PFSK-1 (cell line): ENCODE data around the gene PAF1.

Experiments
- FOXP2 ChIP-seq: optimal IDR thresholded peaks from 2 replicates; pipeline ENCODE3; 2011; ENCODE audit warnings: borderline replicate concordance, control low read depth, inconsistent platforms; ENCODE audit not compliant: insufficient read depth; ENCODE audit errors: extremely low read length, extremely low read depth
- POLR2AphosphoS5 ChIP-seq: IDR thresholded peaks from 2 replicates; pipeline ENCODE4 v1.6.1; 2012; ENCODE audit warnings: low read depth, mild to moderate bottlenecking, control low read depth, low read length, moderate library complexity
- SIN3A ChIP-seq: IDR thresholded peaks from 2 replicates; pipeline ENCODE4 v1.6.1; 2012; ENCODE audit warnings: mild to moderate bottlenecking, low read length, moderate library complexity, borderline replicate concordance; ENCODE audit not compliant: insufficient read depth
- TAF1 ChIP-seq: IDR thresholded peaks from 2 replicates; pipeline ENCODE4 v1.6.1; 2012; ENCODE audit warnings: low read length, control low read depth, borderline replicate concordance; ENCODE audit not compliant: insufficient read depth
- TF ChIP-seq, protein P1 (sequence below), 2 experiments: IDR thresholded peaks; 2 replicates each; pipeline versions ENCODE4 v1.6.1 to v1.8.0; 2011 to 2012; ENCODE audit warnings: low read depth in 2 of 2, low read length in 2 of 2, control low read depth in 1 of 2, inconsistent platforms in 1 of 2, mild to moderate bottlenecking in 1 of 2, moderate library complexity in 1 of 2; ENCODE audit not compliant: insufficient read depth in 1 of 2

DNA sequence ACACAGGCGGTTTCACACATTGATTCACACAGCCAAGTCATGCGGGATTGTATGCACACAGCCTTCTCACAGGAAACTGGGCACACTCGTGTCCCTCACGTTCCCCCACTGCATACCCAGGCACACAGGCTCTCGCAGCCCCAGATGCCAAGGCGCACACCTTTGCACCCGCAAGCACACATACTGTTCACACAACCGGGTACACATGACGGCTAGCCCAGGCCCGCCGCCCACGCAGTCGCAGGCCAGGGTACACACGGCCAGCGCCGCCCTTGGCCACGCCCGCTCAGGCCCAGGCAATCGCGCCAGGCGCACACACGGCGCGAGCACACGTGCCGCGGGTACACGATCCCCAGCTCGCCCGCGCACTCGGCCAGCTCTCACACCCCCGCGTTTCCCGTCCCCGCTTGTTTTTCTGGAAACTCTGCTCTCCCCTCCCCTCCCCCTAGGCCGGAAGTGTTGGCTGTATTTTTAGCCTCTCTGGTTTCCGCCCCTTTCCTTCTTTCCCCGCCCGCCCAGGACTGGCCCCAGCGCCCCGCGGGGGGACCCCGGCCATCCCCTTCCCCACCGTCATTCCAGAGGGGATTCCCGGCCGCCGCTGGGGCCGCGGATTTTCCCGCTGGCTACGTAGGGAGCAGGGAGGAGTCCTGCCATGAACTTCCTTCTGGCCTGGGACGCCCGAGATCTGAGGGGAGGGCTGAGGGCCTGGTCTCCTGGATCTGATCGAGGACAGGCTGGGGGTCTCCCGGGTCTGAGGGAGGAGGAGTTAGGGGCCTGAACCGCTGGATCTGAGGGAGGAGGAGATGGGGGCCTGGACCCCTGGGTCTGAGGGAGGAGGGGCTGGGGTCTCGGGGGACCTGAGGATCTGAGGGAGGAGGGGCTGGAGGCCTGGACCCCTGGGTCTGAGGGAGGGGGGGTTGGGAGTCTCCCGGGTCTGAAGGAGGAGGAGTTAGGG, 11.7 kb upstream of the PAF1 start:
- TF ChIP-seq TAF1 = no peak
- TF ChIP-seq SIN3A = peak; percentile 67; the same call in 1 of the 2 replicates
- TF ChIP-seq, protein P1, sequence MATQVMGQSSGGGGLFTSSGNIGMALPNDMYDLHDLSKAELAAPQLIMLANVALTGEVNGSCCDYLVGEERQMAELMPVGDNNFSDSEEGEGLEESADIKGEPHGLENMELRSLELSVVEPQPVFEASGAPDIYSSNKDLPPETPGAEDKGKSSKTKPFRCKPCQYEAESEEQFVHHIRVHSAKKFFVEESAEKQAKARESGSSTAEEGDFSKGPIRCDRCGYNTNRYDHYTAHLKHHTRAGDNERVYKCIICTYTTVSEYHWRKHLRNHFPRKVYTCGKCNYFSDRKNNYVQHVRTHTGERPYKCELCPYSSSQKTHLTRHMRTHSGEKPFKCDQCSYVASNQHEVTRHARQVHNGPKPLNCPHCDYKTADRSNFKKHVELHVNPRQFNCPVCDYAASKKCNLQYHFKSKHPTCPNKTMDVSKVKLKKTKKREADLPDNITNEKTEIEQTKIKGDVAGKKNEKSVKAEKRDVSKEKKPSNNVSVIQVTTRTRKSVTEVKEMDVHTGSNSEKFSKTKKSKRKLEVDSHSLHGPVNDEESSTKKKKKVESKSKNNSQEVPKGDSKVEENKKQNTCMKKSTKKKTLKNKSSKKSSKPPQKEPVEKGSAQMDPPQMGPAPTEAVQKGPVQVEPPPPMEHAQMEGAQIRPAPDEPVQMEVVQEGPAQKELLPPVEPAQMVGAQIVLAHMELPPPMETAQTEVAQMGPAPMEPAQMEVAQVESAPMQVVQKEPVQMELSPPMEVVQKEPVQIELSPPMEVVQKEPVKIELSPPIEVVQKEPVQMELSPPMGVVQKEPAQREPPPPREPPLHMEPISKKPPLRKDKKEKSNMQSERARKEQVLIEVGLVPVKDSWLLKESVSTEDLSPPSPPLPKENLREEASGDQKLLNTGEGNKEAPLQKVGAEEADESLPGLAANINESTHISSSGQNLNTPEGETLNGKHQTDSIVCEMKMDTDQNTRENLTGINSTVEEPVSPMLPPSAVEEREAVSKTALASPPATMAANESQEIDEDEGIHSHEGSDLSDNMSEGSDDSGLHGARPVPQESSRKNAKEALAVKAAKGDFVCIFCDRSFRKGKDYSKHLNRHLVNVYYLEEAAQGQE (IDR thresholded peaks at IDR 0.05; ENCODE audit: insufficient read depth in 1 of 2, low read depth in 2 of 2, low read length in 2 of 2) = 0 out of 4 replicates have a peak, but pooled peaks have one; percentile 32 to 50
- TF ChIP-seq POLR2AphosphoS5 = peak; percentile 32; the same call in 1 of the 2 replicates
- peak; percentile 89 for TF ChIP-seq FOXP2
